Tibial artery (tissue), 4 donors: ENCODE results near the gene FAM162A.

ENCODE experiments used
- DNase-seq, 2 donors: peaks; one replicate each; pipeline ENCODE4 v3.0.0-alpha.2; 2019
- H3K27ac ChIP-seq, 2 donors: fragments of 200-600 bp; sonication (generic) in 1 of 2; 1 replicate in 1 of 2; 2 replicates in 1 of 2; pipeline ENCODE4 v1.5.1; 2018 to 2019; ENCODE audit warnings: mild to moderate bottlenecking in 1 of 2
- H3K27me3 ChIP-seq, 2 donors: fragments of 200-600 bp; sonication (generic) in 1 of 2; one replicate each; pipeline versions ENCODE4 v1.5.1 to v1.6.0; 2016 to 2019
- H3K36me3 ChIP-seq, 3 donors: fragments of 200-600 bp; sonication (generic) in 2 of 3; one replicate each; pipeline ENCODE4 v1.5.1; 2016 to 2019; ENCODE audit warnings: mild to moderate bottlenecking in 2 of 3
- H3K4me1 ChIP-seq, 4 donors: fragments of 200-600 bp; sonication (generic) in 2 of 4; 1 replicate in 3 of 4; 2 replicates in 1 of 4; pipeline ENCODE4 v1.5.1; 2016 to 2019
- H3K4me3 ChIP-seq, 2 donors: fragments of 200-600 bp; sonication (generic) in 1 of 2; 1 replicate in 1 of 2; 2 replicates in 1 of 2; pipeline ENCODE4 v1.5.1; 2018 to 2019; ENCODE audit warnings: mild to moderate bottlenecking in 2 of 2
- H3K9me3 ChIP-seq, 3 donors: fragments of 200-600 bp; sonication (generic) in 1 of 3; one replicate each; pipeline ENCODE4 v1.5.1; 2016 to 2019
- CTCF ChIP-seq, 2 experiments: fragments of 200-600 bp in 1 of 2; fragments of 450-650 bp in 1 of 2; IDR thresholded peaks; one replicate each; pipeline ENCODE4 v1.5.1; 2017 to 2019; ENCODE audit warnings: antibody characterized with exemption in 2 of 2, mild to moderate bottlenecking in 1 of 2, moderate library complexity in 1 of 2
- intact Hi-C: fragments of 100-400 bp; cut with DNase I; formaldehyde crosslinking; loops from one replicate; pipeline ENCODE4 v1.15.0; 2023; ENCODE audit warnings: low total_unique reads

FAM162A gene

GRCh38 chr3:122405015-122405414, 21.0 kb downstream of the FAM162A start:
- Histone ChIP-seq H3K4me3 (no peak overlapping the region), H3K4me1 (no peaks in the 10 kb centered on the region), H3K9me3 (no peaks in the 10 kb centered on the region), H3K36me3 (peaks cover 5 to 74% (median 36%) of the 10 kb centered on the region in 3 donors), H3K27me3 (no peaks in the 10 kb centered on the region), H3K27ac (no peak overlapping the region)
- intact Hi-C loops, result no loop called here
- no peak for TF ChIP-seq CTCF (IDR thresholded peaks at IDR 0.05)
- DNase-seq, result no peak

- Histone ChIP-seq H3K4me3 (no peak overlapping the region), H3K27ac (no peak overlapping the region), H3K9me3 (no peaks in the 10 kb centered on the region), H3K27me3 (no peaks in the 10 kb centered on the region), H3K4me1 (no peaks in the 10 kb centered on the region), H3K36me3 (peaks cover 5 to 85% (median 45%) of the 10 kb centered on the region in 3 donors)
- intact Hi-C loops, result no loop called here
- TF ChIP-seq CTCF (IDR thresholded peaks at IDR 0.05), result no peak
- no peak for DNase-seq
Observed at GRCh38 chr3:122406198-122406597, 22.2 kb downstream of the FAM162A start.

- Histone ChIP-seq H3K4me1 (peaks cover 0 to 2% (median 0%) of the 10 kb centered on the region in 4 donors), H3K9me3 (no peaks in the 10 kb centered on the region), H3K27me3 (no peaks in the 10 kb centered on the region), H3K36me3 (peaks cover 2 to 85% (median 42%) of the 10 kb centered on the region in 3 donors), H3K4me3 (no peak overlapping the region), H3K27ac (no peak overlapping the region)
- no peak for TF ChIP-seq CTCF (IDR thresholded peaks at IDR 0.05)
- intact Hi-C loops, result no loop called here
- DNase-seq, result no peak
Observed at GRCh38 chr3:122407946-122408345, 24.0 kb downstream of the FAM162A start.

GRCh38 chr3:122409446-122409845, 25.5 kb downstream of the FAM162A start:
- H3K4me1 ChIP-seq, result peaks cover 0 to 17% (median 5%) of the 10 kb centered on the region in 4 donors
- H3K9me3 ChIP-seq, result no peaks in the 10 kb centered on the region
- H3K36me3 ChIP-seq, result peaks cover 0 to 74% (median 41%) of the 10 kb centered on the region in 3 donors
- no peak for TF ChIP-seq CTCF (IDR thresholded peaks at IDR 0.05)
- intact Hi-C loops, result no loop called here
- no peaks in the 10 kb centered on the region for H3K27me3 ChIP-seq
- H3K27ac ChIP-seq, result no peak overlapping the region
- H3K4me3 ChIP-seq, result no peak overlapping the region
- no peak for DNase-seq

GRCh38 chr3:122410111-122410510, 26.1 kb downstream of the FAM162A start:
- H3K27me3 ChIP-seq, result no peaks in the 10 kb centered on the region
- H3K27ac ChIP-seq, result no peak overlapping the region
- intact Hi-C loops, result no loop called here
- no peak overlapping the region for H3K4me3 ChIP-seq
- TF ChIP-seq CTCF (IDR thresholded peaks at IDR 0.05), result no peak
- DNase-seq, result no peak
- peaks cover 0 to 24% (median 11%) of the 10 kb centered on the region in 4 donors for H3K4me1 ChIP-seq
- peaks cover 0 to 67% (median 41%) of the 10 kb centered on the region in 3 donors for H3K36me3 ChIP-seq
- H3K9me3 ChIP-seq, result no peaks in the 10 kb centered on the region

- no peak for DNase-seq
- Histone ChIP-seq H3K36me3 (peaks cover 0 to 62% (median 41%) of the 10 kb centered on the region in 3 donors), H3K9me3 (no peaks in the 10 kb centered on the region), H3K4me1 (peaks cover 0 to 28% (median 14%) of the 10 kb centered on the region in 4 donors), H3K27ac (no peak overlapping the region), H3K27me3 (no peaks in the 10 kb centered on the region), H3K4me3 (no peak overlapping the region)
- intact Hi-C loops, result no loop called here
- no peak for TF ChIP-seq CTCF (IDR thresholded peaks at IDR 0.05)
Observed at GRCh38 chr3:122410639-122411038, 26.7 kb downstream of the FAM162A start.
